ENCODE data around the gene ZFP36.
"Not testable (repeated sequence)": the region's sequence is repeated elsewhere in the genome, so short reads cannot be mapped to it uniquely, and the experiment has no call there.

ZFP36 gene

DNA sequence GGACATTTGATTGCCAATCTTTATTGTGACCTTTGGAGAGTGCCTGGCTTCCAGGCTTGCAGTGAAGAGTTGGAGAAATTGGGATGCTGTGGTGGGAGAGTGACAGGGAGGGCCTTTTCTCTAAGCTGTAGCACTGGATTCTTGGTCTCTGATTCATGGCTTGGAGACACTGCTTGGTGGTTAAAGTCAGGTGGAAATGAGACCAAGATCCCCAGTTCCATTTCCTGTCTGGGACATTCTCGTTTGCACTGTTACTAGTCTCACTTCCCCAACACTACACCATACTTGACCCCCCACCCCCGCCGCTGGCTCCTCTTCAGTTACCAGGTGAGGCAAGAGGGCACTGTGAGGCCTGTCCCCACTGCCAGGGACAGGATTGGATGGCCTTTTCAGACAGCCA, 41.6 kb downstream of the ZFP36 start:
- DNase-seq: no peak

DNA sequence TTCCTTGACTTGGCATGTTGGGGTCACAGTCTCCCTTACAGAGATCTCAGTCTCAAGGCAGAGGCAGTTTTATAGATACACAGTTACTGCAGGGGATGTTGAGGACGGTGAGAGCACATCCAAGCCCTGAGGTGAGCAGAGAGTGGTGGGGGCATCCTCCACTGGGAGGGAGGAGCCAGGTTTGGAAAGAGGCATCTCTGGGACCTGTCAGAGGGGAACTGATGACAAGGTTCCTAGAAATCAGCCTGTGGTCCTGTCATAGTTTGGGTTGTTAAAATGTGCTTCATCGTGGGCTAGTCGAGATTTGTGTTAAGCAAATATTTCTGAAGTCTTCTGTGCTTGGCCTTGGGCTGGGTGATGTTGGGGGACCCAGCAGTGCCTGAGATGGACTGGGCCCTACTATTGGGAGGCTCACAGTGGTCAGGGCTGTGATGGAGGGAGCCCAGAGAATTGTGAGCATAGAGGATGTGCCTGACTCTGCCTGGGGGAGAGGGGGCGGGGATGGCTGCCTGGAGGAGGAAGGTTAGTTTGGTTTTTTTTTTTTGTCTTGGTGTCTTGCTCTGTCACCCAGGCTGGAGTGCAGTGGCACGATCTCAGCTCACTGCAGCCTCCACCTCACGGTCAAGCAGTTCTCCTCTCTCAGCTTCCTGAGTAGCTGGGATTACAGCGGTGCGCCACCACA, 42.6 kb downstream of the ZFP36 start:
- DNase-seq: no peak

DNA sequence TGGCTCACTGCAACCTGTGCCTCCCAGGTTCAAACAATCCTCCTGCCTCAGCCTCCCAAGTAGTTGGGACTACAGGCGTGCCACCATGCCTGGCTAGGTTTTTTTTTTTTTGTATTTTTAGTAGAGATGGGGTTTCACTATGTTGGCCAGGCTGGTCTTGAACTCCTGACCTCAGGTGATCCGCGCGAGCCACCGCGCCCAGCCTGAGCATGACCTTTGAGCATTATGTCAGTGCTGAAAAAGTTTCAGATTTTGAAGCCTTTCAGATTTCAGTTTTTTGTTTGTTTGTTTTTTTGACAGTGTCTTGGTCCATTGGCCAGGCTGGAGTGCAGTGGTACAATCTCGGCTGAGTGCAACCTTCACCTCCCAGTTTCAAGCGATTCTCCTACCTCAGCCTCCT, 44.6 kb downstream of the ZFP36 start:
- not testable (repeated sequence) for DNase-seq

Data from T1000 (cell line).